OCI-LY1 (cell line): Measurements from ENCODE around the gene LLCFC1.

Experiments
- H2AFZ ChIP-seq: fragments of 200-600 bp; sonication (generic), shearing (Covaris generic); 2 replicates; pipeline ENCODE4 v1.6.0; 2014; ENCODE audit warnings: antibody characterized with exemption, mild to moderate bottlenecking, low read length
- H3F3A ChIP-seq: fragments of 200-600 bp; sonication (generic), shearing (Covaris generic); 2 replicates; pipeline ENCODE4 v1.6.0; 2014; ENCODE audit warnings: mild to moderate bottlenecking, antibody characterized with exemption, low read length, moderate library complexity; ENCODE audit not compliant: insufficient read depth
- H3K27ac ChIP-seq: fragments of 200-600 bp; sonication (generic); 2 replicates; pipeline ENCODE4 v1.5.1; 2014; ENCODE audit warnings: low read length, mixed run types, mild to moderate bottlenecking, low read depth; ENCODE audit not compliant: poor library complexity, severe bottlenecking
- H3K27me3 ChIP-seq: fragments of 200-600 bp; sonication (generic); 2 replicates; pipeline ENCODE4 v1.6.0; 2014; ENCODE audit warnings: antibody characterized with exemption, mild to moderate bottlenecking, low read length, moderate library complexity; ENCODE audit not compliant: insufficient read depth
- H3K36me3 ChIP-seq: fragments of 200-600 bp; sonication (generic); 2 replicates; pipeline ENCODE4 v1.6.1; 2014; ENCODE audit warnings: mild to moderate bottlenecking, antibody characterized with exemption, low read length, moderate library complexity, mixed read lengths; ENCODE audit not compliant: insufficient read depth
- H3K4me1 ChIP-seq: fragments of 200-600 bp; sonication (generic); 2 replicates; pipeline ENCODE4 v1.5.1; 2014; ENCODE audit warnings: mild to moderate bottlenecking, low read length, moderate library complexity; ENCODE audit not compliant: insufficient read depth, severe bottlenecking
- H3K4me2 ChIP-seq: fragments of 200-600 bp; sonication (generic), shearing (Covaris generic); 2 replicates; pipeline ENCODE4 v1.6.1; 2014; ENCODE audit warnings: low read length
- H3K4me3 ChIP-seq: fragments of 200-600 bp; sonication (generic); 2 replicates; pipeline ENCODE4 v1.5.1; 2014; ENCODE audit warnings: low read length, low read depth, mild to moderate bottlenecking, mixed read lengths; ENCODE audit not compliant: poor library complexity, severe bottlenecking
- H3K79me2 ChIP-seq: fragments of 200-600 bp; shearing (Covaris generic); 2 replicates; pipeline ENCODE4 v1.6.1; 2016; ENCODE audit warnings: mixed run types, low read length, mixed read lengths; ENCODE audit not compliant: insufficient read depth
- H3K9ac ChIP-seq: fragments of 200-600 bp; sonication (generic), shearing (Covaris generic); 2 replicates; pipeline ENCODE4 v1.6.1; 2014; ENCODE audit warnings: mild to moderate bottlenecking, low read length, mixed read lengths
- H3K9me2 ChIP-seq: fragments of 200-600 bp; sonication (generic), shearing (Covaris generic); 2 replicates; pipeline ENCODE4 v1.6.1; 2014; ENCODE audit warnings: low read depth, mild to moderate bottlenecking, low read length, mixed read lengths
- H3K9me3 ChIP-seq: fragments of 200-600 bp; shearing (Covaris generic); 2 replicates; pipeline ENCODE4 v1.6.1; 2014; ENCODE audit warnings: low read length, mixed read lengths
- H4K20me1 ChIP-seq: fragments of 200-600 bp; sonication (generic), shearing (Covaris generic); 2 replicates; pipeline ENCODE4 v1.6.0; 2016; ENCODE audit warnings: mild to moderate bottlenecking, low read length; ENCODE audit not compliant: insufficient read depth
- EZH2 ChIP-seq: fragments of 200-600 bp; sonication (generic), shearing (Covaris generic); IDR thresholded peaks from 2 replicates; pipeline ENCODE4 v1.8.0; 2017; ENCODE audit warnings: borderline replicate concordance, mixed run types, mild to moderate bottlenecking, antibody characterized with exemption, low read length, moderate library complexity, mixed read lengths
- TF ChIP-seq, protein P1 (sequence below): fragments of 200-600 bp; sonication (generic), shearing (Covaris generic); IDR thresholded peaks from 2 replicates; pipeline ENCODE4 v1.5.1; 2017; ENCODE audit warnings: mild to moderate bottlenecking, antibody characterized with exemption, low read length, moderate library complexity, mixed read lengths

The LLCFC1 gene

DNA sequence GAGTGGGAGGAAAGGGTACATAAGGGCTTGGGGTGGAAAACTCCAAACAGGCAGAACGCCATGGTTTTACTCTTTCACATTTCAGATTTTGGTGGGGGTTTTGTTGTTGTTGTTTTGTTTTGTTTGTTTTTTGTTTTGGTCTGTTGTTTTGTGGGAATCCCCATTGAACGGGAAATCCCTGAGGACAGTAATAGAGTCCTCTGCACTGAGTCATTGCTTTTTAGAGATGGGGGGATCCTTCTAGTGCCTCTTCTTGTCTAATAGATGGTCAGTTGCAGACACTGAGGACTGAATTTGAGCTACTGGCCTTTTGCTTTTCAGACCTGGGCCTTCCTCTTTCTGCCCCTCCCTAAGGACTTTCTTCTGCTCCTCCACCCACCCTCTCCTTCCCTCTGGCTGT is 25.7 kb upstream of the LLCFC1 start:
- no peak overlapping the region for H3K27ac ChIP-seq
- H3K4me3 ChIP-seq = no peak overlapping the region
- H3K4me2 ChIP-seq = no peak overlapping the region
- H3K9ac ChIP-seq = no peak overlapping the region
- no peaks in the 10 kb centered on the region for H3K9me2 ChIP-seq
- peaks cover 3% of the 10 kb centered on the region; the same call in 1 of the 2 replicates for H3K27me3 ChIP-seq
- H3K4me1 ChIP-seq = no peaks in the 10 kb centered on the region
- H2AFZ ChIP-seq = no peak overlapping the region
- H4K20me1 ChIP-seq = no peaks in the 10 kb centered on the region
- no peak for TF ChIP-seq EZH2
- TF ChIP-seq, protein P1, sequence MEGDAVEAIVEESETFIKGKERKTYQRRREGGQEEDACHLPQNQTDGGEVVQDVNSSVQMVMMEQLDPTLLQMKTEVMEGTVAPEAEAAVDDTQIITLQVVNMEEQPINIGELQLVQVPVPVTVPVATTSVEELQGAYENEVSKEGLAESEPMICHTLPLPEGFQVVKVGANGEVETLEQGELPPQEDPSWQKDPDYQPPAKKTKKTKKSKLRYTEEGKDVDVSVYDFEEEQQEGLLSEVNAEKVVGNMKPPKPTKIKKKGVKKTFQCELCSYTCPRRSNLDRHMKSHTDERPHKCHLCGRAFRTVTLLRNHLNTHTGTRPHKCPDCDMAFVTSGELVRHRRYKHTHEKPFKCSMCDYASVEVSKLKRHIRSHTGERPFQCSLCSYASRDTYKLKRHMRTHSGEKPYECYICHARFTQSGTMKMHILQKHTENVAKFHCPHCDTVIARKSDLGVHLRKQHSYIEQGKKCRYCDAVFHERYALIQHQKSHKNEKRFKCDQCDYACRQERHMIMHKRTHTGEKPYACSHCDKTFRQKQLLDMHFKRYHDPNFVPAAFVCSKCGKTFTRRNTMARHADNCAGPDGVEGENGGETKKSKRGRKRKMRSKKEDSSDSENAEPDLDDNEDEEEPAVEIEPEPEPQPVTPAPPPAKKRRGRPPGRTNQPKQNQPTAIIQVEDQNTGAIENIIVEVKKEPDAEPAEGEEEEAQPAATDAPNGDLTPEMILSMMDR = no peak
- no peaks in the 10 kb centered on the region for H3F3A ChIP-seq
- no peaks in the 10 kb centered on the region for H3K9me3 ChIP-seq
- no peaks in the 10 kb centered on the region for H3K36me3 ChIP-seq
- no peaks in the 10 kb centered on the region for H3K79me2 ChIP-seq

DNA sequence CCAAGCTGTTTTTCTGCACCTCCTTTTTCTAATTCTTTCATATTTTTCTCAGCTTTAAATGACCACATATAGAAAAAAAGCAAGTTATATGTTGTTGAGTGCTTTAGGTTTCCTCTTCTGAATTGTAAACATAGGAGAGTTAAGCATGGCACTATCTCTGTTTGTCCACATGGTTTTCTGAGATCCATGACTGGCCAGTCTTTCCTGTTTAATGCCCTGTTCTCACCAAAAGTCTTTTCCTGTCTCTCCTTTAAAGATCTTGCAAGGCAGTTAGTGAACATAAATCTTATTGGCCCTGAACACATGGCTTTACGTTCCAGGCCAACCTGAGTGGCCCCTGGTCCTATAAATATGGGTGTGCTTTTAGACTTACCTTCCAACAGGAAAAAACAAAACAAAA is 25.2 kb upstream of the LLCFC1 start:
- H3K36me3 ChIP-seq = no peaks in the 10 kb centered on the region
- TF ChIP-seq, protein P1 = no peak
- no peak for TF ChIP-seq EZH2
- no peaks in the 10 kb centered on the region for H3K9me2 ChIP-seq
- no peaks in the 10 kb centered on the region for H3K79me2 ChIP-seq
- no peaks in the 10 kb centered on the region for H3F3A ChIP-seq
- no peaks in the 10 kb centered on the region for H3K9me3 ChIP-seq
- H2AFZ ChIP-seq = no peak overlapping the region
- no peaks in the 10 kb centered on the region for H4K20me1 ChIP-seq
- no peaks in the 10 kb centered on the region for H3K4me1 ChIP-seq
- no peak overlapping the region for H3K4me3 ChIP-seq
- H3K4me2 ChIP-seq = no peak overlapping the region
- no peak overlapping the region for H3K9ac ChIP-seq
- H3K27ac ChIP-seq = no peak overlapping the region
- peaks cover 3% of the 10 kb centered on the region; the same call in 1 of the 2 replicates for H3K27me3 ChIP-seq

DNA sequence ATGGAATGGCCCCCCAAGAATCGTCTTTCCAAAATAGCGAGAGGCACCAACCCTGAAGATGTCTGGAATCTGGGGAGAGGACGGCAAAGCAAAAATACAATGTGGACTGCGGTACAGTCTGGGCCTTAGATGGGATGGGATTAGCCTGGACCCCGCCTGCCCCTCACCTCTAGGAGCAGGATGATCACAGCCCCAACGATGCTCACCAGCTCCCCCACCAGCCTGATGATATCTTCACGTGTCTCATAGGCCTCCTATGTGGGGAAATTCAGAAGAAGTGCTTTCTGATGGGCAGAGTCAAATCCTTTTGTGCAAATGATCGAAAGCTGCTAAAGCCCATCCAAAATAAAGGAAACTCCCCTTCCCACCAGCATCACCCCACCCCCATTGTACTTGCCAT is 24.0 kb upstream of the LLCFC1 start:
- H4K20me1 ChIP-seq = no peaks in the 10 kb centered on the region
- H3K4me3 ChIP-seq = no peak overlapping the region
- H3K9me3 ChIP-seq = no peaks in the 10 kb centered on the region
- H3K36me3 ChIP-seq = no peaks in the 10 kb centered on the region
- H3K27me3 ChIP-seq = peaks cover 3% of the 10 kb centered on the region; the same call in 1 of the 2 replicates
- no peaks in the 10 kb centered on the region for H3F3A ChIP-seq
- H3K27ac ChIP-seq = no peak overlapping the region
- no peak for TF ChIP-seq EZH2
- TF ChIP-seq, protein P1 = no peak
- no peaks in the 10 kb centered on the region for H3K4me1 ChIP-seq
- H3K9me2 ChIP-seq = no peaks in the 10 kb centered on the region
- no peak overlapping the region for H3K9ac ChIP-seq
- no peaks in the 10 kb centered on the region for H3K79me2 ChIP-seq
- no peak overlapping the region for H3K4me2 ChIP-seq
- no peak overlapping the region for H2AFZ ChIP-seq
